K562 (cell line): ENCODE measurements around the gene AGO3. TPM values are rescaled to one million over a fixed set of nuclear protein-coding genes. Genes with fewer than 3 reads are reported as not detected.

ENCODE experiments used
- CBX5 ChIP-seq: IDR thresholded peaks from 2 replicates; pipeline ENCODE4 v1.6.1; 2014; ENCODE audit warnings: low read depth, borderline replicate concordance
- CCNT2 ChIP-seq: IDR thresholded peaks from 2 replicates; pipeline ENCODE4 v1.6.1; 2011; ENCODE audit warnings: borderline replicate concordance, low read depth, mild to moderate bottlenecking, moderate library complexity, mixed read lengths, low read length; ENCODE audit not compliant: insufficient read length; ENCODE audit errors: extremely low read depth
- ELF1 ChIP-seq: fragments of 200-800 bp; sonication (Bioruptor generic); IDR thresholded peaks from 2 replicates; pipeline ENCODE4 v1.6.1; 2016; ENCODE audit warnings: missing genetic modification characterization, missing compliant biosample characterization
- ELF2 ChIP-seq: fragments of 250-450 bp; sonication (Bioruptor Pico); IDR thresholded peaks from 2 replicates; pipeline ENCODE4 v1.5.0; 2021; ENCODE audit warnings: mild to moderate bottlenecking
- FOXM1 ChIP-seq, 2 experiments: fragments of 450-650 bp in 1 of 2; sonication (generic) in 1 of 2; formaldehyde crosslinking in 1 of 2; IDR thresholded peaks; 2 replicates each; pipeline versions ENCODE4 v1.6.1 to v1.9.0; 2017 to 2022; ENCODE audit warnings: low read depth in 2 of 2, mild to moderate bottlenecking in 2 of 2, missing genetic modification reagents in 1 of 2, moderate library complexity in 1 of 2
- GABPB1 ChIP-seq: sonication (generic); formaldehyde crosslinking; IDR thresholded peaks from 2 replicates; pipeline ENCODE4 v1.8.0; 2022; ENCODE audit warnings: mild to moderate bottlenecking, missing genetic modification reagents
- LEF1 ChIP-seq: fragments of 450-650 bp; IDR thresholded peaks from 2 replicates; pipeline ENCODE4 v1.6.1; 2016; ENCODE audit warnings: mild to moderate bottlenecking
- MLX ChIP-seq, 2 experiments: fragments of 450-650 bp in 1 of 2; sonication (generic) in 1 of 2; formaldehyde crosslinking; conservative IDR thresholded peaks; 2 replicates each; pipeline versions ENCODE4 v1.4.0 to v1.8.1; 2020 to 2022; ENCODE audit warnings: mild to moderate bottlenecking in 1 of 2, missing genetic modification reagents in 1 of 2
- NR0B1 ChIP-seq: fragments of 450-650 bp; IDR thresholded peaks from one replicate; pipeline ENCODE4 v1.6.1; 2018; ENCODE audit warnings: mild to moderate bottlenecking, moderate library complexity; ENCODE audit not compliant: partially characterized antibody
- POLR2AphosphoS5 ChIP-seq: IDR thresholded peaks from 2 replicates; pipeline ENCODE4 v1.6.1; 2011; ENCODE audit warnings: mild to moderate bottlenecking, low read depth, low read length, moderate library complexity; ENCODE audit not compliant: control insufficient read depth, insufficient read depth
- PPARD ChIP-seq: fragments of 250-450 bp; sonication (Bioruptor Pico); IDR thresholded peaks from 2 replicates; pipeline ENCODE4 v1.8.0; 2022; ENCODE audit warnings: inconsistent platforms, mild to moderate bottlenecking, moderate library complexity
- RBFOX2 ChIP-seq: fragments of 200-400 bp; formaldehyde crosslinking; IDR thresholded peaks from 2 replicates; pipeline ENCODE4 v1.6.1; 2017; ENCODE audit warnings: low read depth, mild to moderate bottlenecking, low read length, moderate library complexity
- RFX5 ChIP-seq: IDR thresholded peaks from 2 replicates; pipeline ENCODE4 v1.6.1; 2011; ENCODE audit warnings: low read depth, mild to moderate bottlenecking, improper control_type of control experiment, low read length
- RHOXF2B ChIP-seq: fragments of 250-450 bp; sonication (Bioruptor Pico); conservative IDR thresholded peaks from 2 replicates; pipeline ENCODE4 v1.5.1; 2021
- SMAD4 ChIP-seq: fragments of 250-450 bp; sonication (Bioruptor Pico); conservative IDR thresholded peaks from 2 replicates; pipeline ENCODE4 v1.8.0; 2021; ENCODE audit warnings: inconsistent platforms, mild to moderate bottlenecking, moderate library complexity
- ZBTB8A ChIP-seq: fragments of 450-650 bp; IDR thresholded peaks from 2 replicates; pipeline ENCODE4 v1.6.1; 2018; ENCODE audit warnings: mild to moderate bottlenecking, moderate library complexity; ENCODE audit not compliant: partially characterized antibody
- ZNF354B ChIP-seq: fragments of 250-450 bp; sonication (Bioruptor Pico); IDR thresholded peaks from 2 replicates; pipeline ENCODE4 v1.4.0; 2020
- ZNF384 ChIP-seq: IDR thresholded peaks from 2 replicates; pipeline ENCODE4 v1.6.1; 2012; ENCODE audit warnings: low read depth, low read length, improper control_type of control experiment
- ZZZ3 ChIP-seq: fragments of 450-650 bp; IDR thresholded peaks from 2 replicates; pipeline ENCODE4 v1.6.1; 2016; ENCODE audit warnings: antibody characterized with exemption, mild to moderate bottlenecking, moderate library complexity
- polyA plus RNA-seq, 8 experiments: library from polyadenylated mRNA; depleted of rRNA in 4 of 8; stranded (reverse) in 5 of 8; unstranded in 3 of 8; fragments of >200 nt; fragmentation: Nextera tagmentation in 2 of 8; fragmentation: Illumina TruSeq in 1 of 8; extraction: Ambion mirVana in 2 of 8; extraction: Trizol in 1 of 8; gene quantifications; 2 replicates each; pipeline versions ENCODE4 v1.2.1 to v1.2.3, GENCODE V29; 2011 to 2014; ENCODE audit warnings: inconsistent platforms in 1 of 8, missing spikeins in 1 of 8
- total RNA-seq, 7 experiments: library from RNA; depleted of rRNA in 6 of 7; stranded (reverse); fragments of >200 nt in 6 of 7; fragmentation: Illumina TruSeq in 2 of 7; extraction: Trizol in 2 of 7; gene quantifications; 2 replicates each; pipeline versions ENCODE4 v1.2.1 to v1.2.3, GENCODE V29; 2011 to 2021; ENCODE audit warnings: low replicate concordance in 1 of 7
- TF ChIP-seq, protein P1 (sequence below), 2 experiments: fragments of 450-650 bp in 1 of 2; IDR thresholded peaks; 2 replicates each; pipeline ENCODE4 v1.6.1; 2011 to 2017; ENCODE audit warnings: low read depth in 2 of 2, antibody characterized with exemption in 1 of 2, borderline replicate concordance in 1 of 2, low read length in 1 of 2, mild to moderate bottlenecking in 1 of 2, mixed read lengths in 1 of 2; ENCODE audit not compliant: control insufficient read depth in 1 of 2
- TF ChIP-seq, protein P2 (sequence below): IDR thresholded peaks from 2 replicates; pipeline ENCODE4 v1.6.1; 2014; ENCODE audit warnings: antibody characterized with exemption

AGO3 gene
- total and polyA plus RNA-seq, 9 of the 15 experiments (the other 6 are each of a cell fraction or from before 2014, with no cell fraction given), result 4.5 to 41.5 (median 22.7) TPM

- no peak for TF ChIP-seq NR0B1
- TF ChIP-seq, protein P1, sequence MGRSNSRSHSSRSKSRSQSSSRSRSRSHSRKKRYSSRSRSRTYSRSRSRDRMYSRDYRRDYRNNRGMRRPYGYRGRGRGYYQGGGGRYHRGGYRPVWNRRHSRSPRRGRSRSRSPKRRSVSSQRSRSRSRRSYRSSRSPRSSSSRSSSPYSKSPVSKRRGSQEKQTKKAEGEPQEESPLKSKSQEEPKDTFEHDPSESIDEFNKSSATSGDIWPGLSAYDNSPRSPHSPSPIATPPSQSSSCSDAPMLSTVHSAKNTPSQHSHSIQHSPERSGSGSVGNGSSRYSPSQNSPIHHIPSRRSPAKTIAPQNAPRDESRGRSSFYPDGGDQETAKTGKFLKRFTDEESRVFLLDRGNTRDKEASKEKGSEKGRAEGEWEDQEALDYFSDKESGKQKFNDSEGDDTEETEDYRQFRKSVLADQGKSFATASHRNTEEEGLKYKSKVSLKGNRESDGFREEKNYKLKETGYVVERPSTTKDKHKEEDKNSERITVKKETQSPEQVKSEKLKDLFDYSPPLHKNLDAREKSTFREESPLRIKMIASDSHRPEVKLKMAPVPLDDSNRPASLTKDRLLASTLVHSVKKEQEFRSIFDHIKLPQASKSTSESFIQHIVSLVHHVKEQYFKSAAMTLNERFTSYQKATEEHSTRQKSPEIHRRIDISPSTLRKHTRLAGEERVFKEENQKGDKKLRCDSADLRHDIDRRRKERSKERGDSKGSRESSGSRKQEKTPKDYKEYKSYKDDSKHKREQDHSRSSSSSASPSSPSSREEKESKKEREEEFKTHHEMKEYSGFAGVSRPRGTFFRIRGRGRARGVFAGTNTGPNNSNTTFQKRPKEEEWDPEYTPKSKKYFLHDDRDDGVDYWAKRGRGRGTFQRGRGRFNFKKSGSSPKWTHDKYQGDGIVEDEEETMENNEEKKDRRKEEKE (IDR thresholded peaks at IDR 0.05; ENCODE audit: borderline replicate concordance in 1 of 2, control insufficient read depth in 1 of 2, low read depth in 2 of 2, low read length in 1 of 2), result no peak
- TF ChIP-seq ELF2 (CRISPR knock-in tag), result no peak
- no peak for TF ChIP-seq RFX5
- TF ChIP-seq GABPB1, result no peak
- TF ChIP-seq ELF1 (tag), result 0 out of 2 replicates have a peak, but pooled peaks have one; percentile 44
- peak; percentile 28; the same call in 1 of the 2 replicates for TF ChIP-seq FOXM1 (IDR thresholded peaks at IDR 0.05; ENCODE audit: low read depth)
- TF ChIP-seq FOXM1 (CRISPR knock-in tag; IDR thresholded peaks at IDR 0.05; ENCODE audit: low read depth), result no peak
- TF ChIP-seq CBX5, result no peak
- TF ChIP-seq RHOXF2B (CRISPR knock-in tag), result no peak
- no peak for TF ChIP-seq ZNF354B
- peak; percentile 65; the same call in 1 of the 2 replicates for TF ChIP-seq POLR2AphosphoS5
- no peak for TF ChIP-seq PPARD (CRISPR knock-in tag)
- TF ChIP-seq MLX (CRISPR knock-in tag; conservative IDR thresholded peaks at IDR 0.05), result no peak
- no peak for TF ChIP-seq ZBTB8A
- no peak for TF ChIP-seq ZNF384
- TF ChIP-seq, protein P2, sequence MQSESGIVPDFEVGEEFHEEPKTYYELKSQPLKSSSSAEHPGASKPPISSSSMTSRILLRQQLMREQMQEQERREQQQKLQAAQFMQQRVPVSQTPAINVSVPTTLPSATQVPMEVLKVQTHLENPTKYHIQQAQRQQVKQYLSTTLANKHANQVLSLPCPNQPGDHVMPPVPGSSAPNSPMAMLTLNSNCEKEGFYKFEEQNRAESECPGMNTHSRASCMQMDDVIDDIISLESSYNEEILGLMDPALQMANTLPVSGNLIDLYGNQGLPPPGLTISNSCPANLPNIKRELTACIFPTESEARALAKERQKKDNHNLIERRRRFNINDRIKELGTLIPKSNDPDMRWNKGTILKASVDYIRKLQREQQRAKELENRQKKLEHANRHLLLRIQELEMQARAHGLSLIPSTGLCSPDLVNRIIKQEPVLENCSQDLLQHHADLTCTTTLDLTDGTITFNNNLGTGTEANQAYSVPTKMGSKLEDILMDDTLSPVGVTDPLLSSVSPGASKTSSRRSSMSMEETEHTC, result peak; percentile 73; the same call in 1 of the 2 replicates
- TF ChIP-seq CCNT2, result no peak
- TF ChIP-seq LEF1, result peak; percentile 91
- TF ChIP-seq SMAD4 (CRISPR knock-in tag), result peak; percentile 68; the same call in 1 of the 2 replicates
- no peak for TF ChIP-seq ZZZ3
- no peak for TF ChIP-seq RBFOX2
These were observed 49.0 kb upstream of the AGO3 start (continued) for GRCh38 chr1:35881850-35882273.
